Choroid plexus epithelial cell (primary cell): Measurements from ENCODE around the gene CRIP1.

ENCODE experiments used
- DNase-seq: peaks from one replicate; pipeline ENCODE4 v3.0.0-alpha.2; 2010; ENCODE audit warnings: low read depth
- H3K4me3 ChIP-seq: 2 replicates; pipeline ENCODE4 v1.5.1; 2011; ENCODE audit warnings: low read depth, mild to moderate bottlenecking, control low read depth, low read length, moderate library complexity
- CTCF ChIP-seq: conservative IDR thresholded peaks from 2 replicates; pipeline ENCODE4 v1.5.1; 2011; ENCODE audit warnings: low read depth, mild to moderate bottlenecking, control low read depth, inconsistent platforms, low read length, moderate library complexity

Gene CRIP1

GRCh38 chr14:105440992-105441391 lies 45.7 kb upstream of the CRIP1 start:
- TF ChIP-seq CTCF = no peak
- no peak for DNase-seq
- no peak overlapping the region for H3K4me3 ChIP-seq

GRCh38 chr14:105442125-105442524 lies 44.6 kb upstream of the CRIP1 start:
- no peak for TF ChIP-seq CTCF
- DNase-seq = no peak
- no peak overlapping the region for H3K4me3 ChIP-seq

GRCh38 chr14:105442834-105443233 lies 43.9 kb upstream of the CRIP1 start:
- H3K4me3 ChIP-seq = no peak overlapping the region
- TF ChIP-seq CTCF = no peak
- DNase-seq = no peak

GRCh38 chr14:105444859-105445258 lies 41.8 kb upstream of the CRIP1 start:
- DNase-seq = no peak
- H3K4me3 ChIP-seq = no peak overlapping the region
- TF ChIP-seq CTCF = no peak

- DNase-seq = no peak
- no peak for TF ChIP-seq CTCF
- no peak overlapping the region for H3K4me3 ChIP-seq
These were observed 41.4 kb upstream of the CRIP1 start for GRCh38 chr14:105445290-105445689.

- H3K4me3 ChIP-seq = no peak overlapping the region
- DNase-seq = no peak
- no peak for TF ChIP-seq CTCF
These were observed 40.5 kb upstream of the CRIP1 start for GRCh38 chr14:105445901-105446845.

- no peak overlapping the region for H3K4me3 ChIP-seq
- no peak for TF ChIP-seq CTCF
- no peak for DNase-seq
These were observed 39.7 kb upstream of the CRIP1 start for GRCh38 chr14:105446971-105447370.
